B cell (primary cell): ENCODE data around the gene IMP3. TPM values are rescaled to one million over a fixed set of nuclear protein-coding genes. Genes with fewer than 3 reads are reported as not detected.

ENCODE experiments used
- ATAC-seq: fragments of 200-7000 bp; cut with Tn5 transposase; one replicate; pipeline ENCODE4 v1.10.0; 2021; ENCODE audit warnings: low read depth, mild to moderate bottlenecking, moderate number of reproducible peaks, moderate library complexity
- CTCF ChIA-PET: fragments of 350-600 bp; sonication (Branson Sonifier 250); formaldehyde crosslinking; loops from one replicate; lab custom pipeline; 2021; ENCODE audit warnings: antibody characterized with exemption, inconsistent platforms; lab: Charles Lee
- POLR2A ChIA-PET: fragments of 350-600 bp; sonication (Branson Sonifier 250); formaldehyde crosslinking; loops from one replicate; lab custom pipeline; 2021; ENCODE audit warnings: antibody characterized with exemption; lab: Charles Lee
- DNase-seq: peaks from one replicate; pipeline ENCODE4 v3.0.0; 2013
- H2AFZ ChIP-seq: 2 replicates; pipeline ENCODE4 v1.6.1; 2012; ENCODE audit warnings: mild to moderate bottlenecking, low read depth, low read length; ENCODE audit not compliant: insufficient read depth, poor library complexity, severe bottlenecking
- H3K27ac ChIP-seq, 2 donors: 1 replicate in 1 of 2; 2 replicates in 1 of 2; pipeline ENCODE4 v1.5.1; 2012 to 2013; ENCODE audit warnings: low read length in 2 of 2, mild to moderate bottlenecking in 2 of 2, moderate library complexity in 1 of 2
- H3K27me3 ChIP-seq, 4 experiments: fragments of 200-600 bp in 1 of 4; sonication (generic) in 1 of 4; replicated peaks in 1 of 4; 1 replicate in 2 of 4; 2 replicates in 2 of 4; pipeline versions ENCODE4 v1.6.1 to v1.7.0; 2013 to 2016; ENCODE audit warnings: low read length in 3 of 4, mild to moderate bottlenecking in 2 of 4, mixed read lengths in 1 of 4, moderate library complexity in 1 of 4; ENCODE audit not compliant: insufficient read depth in 4 of 4, control insufficient read depth in 3 of 4; ENCODE audit errors: control extremely low read depth in 1 of 4
- H3K36me3 ChIP-seq, 2 experiments: replicated peaks in 1 of 2; 1 replicate in 1 of 2; 2 replicates in 1 of 2; pipeline versions ENCODE4 v1.6.1 to v1.7.1; 2013; ENCODE audit warnings: low read length in 1 of 2; ENCODE audit not compliant: insufficient read depth in 2 of 2, control insufficient read depth in 1 of 2; ENCODE audit errors: control extremely low read depth in 1 of 2, extremely low read depth in 1 of 2
- H3K4me1 ChIP-seq, 2 donors: fragments of 200-600 bp in 1 of 2; sonication (generic) in 1 of 2; 1 replicate in 1 of 2; 2 replicates in 1 of 2; pipeline versions ENCODE4 v1.5.1 to v1.6.1; 2013 to 2017; ENCODE audit warnings: low read length in 2 of 2; ENCODE audit not compliant: control insufficient read depth in 2 of 2, insufficient read depth in 2 of 2
- H3K4me2 ChIP-seq: replicated peaks from 2 replicates; pipeline ENCODE3; 2012; ENCODE audit warnings: mild to moderate bottlenecking, low read depth, low read length; ENCODE audit not compliant: poor library complexity, severe bottlenecking
- H3K4me3 ChIP-seq, 5 experiments: fragments of 200-600 bp in 1 of 5; sonication (generic) in 1 of 5; 1 replicate in 3 of 5; 2 replicates in 2 of 5; pipeline versions ENCODE4 v1.5.1 to v1.7.0; 2011 to 2016; ENCODE audit warnings: low read length in 4 of 5, mild to moderate bottlenecking in 4 of 5, low read depth in 2 of 5, control low read depth in 1 of 5, moderate library complexity in 1 of 5; ENCODE audit not compliant: insufficient read depth in 1 of 5; ENCODE audit errors: control extremely low read depth in 1 of 5, extremely low read depth in 1 of 5
- H3K79me2 ChIP-seq: fragments of 200-600 bp; sonication (generic); one replicate; pipeline ENCODE4 v1.6.0; 2016; ENCODE audit warnings: low read length; ENCODE audit not compliant: control insufficient read depth, insufficient read depth
- H3K9ac ChIP-seq: fragments of 200-600 bp; sonication (generic); 2 replicates; pipeline ENCODE4 v1.6.1; 2017; ENCODE audit warnings: mild to moderate bottlenecking, low read length, moderate library complexity
- H3K9me3 ChIP-seq, 3 donors: one replicate each; pipeline versions ENCODE4 v1.6.1 to v1.7.1; 2013; ENCODE audit warnings: low read length in 2 of 3; ENCODE audit not compliant: control insufficient read depth in 2 of 3, insufficient read depth in 1 of 3; ENCODE audit errors: control extremely low read depth in 1 of 3
- H4K20me1 ChIP-seq: 2 replicates; pipeline ENCODE4 v1.6.0; 2012; ENCODE audit warnings: mild to moderate bottlenecking, low read length; ENCODE audit not compliant: insufficient read depth, control insufficient read depth, poor library complexity, severe bottlenecking
- H3K27ac Mint-ChIP-seq: one replicate; pipeline ENCODE4 v1.8.0; 2021; ENCODE audit warnings: mixed read lengths
- H3K27me3 Mint-ChIP-seq: one replicate; pipeline ENCODE4 v1.8.0; 2021; ENCODE audit warnings: mixed read lengths
- H3K4me1 Mint-ChIP-seq: one replicate; pipeline ENCODE4 v1.8.0; 2021; ENCODE audit warnings: mixed read lengths
- H3K4me3 Mint-ChIP-seq: one replicate; pipeline ENCODE4 v1.8.0; 2021; ENCODE audit warnings: mixed read lengths
- H3K9me3 Mint-ChIP-seq: one replicate; pipeline ENCODE4 v1.8.0; 2022; ENCODE audit warnings: mixed read lengths; ENCODE audit not compliant: insufficient read depth
- CTCF ChIP-seq: fragments of 200-600 bp; IDR thresholded peaks from one replicate; pipeline ENCODE4 v1.8.0; 2022; ENCODE audit warnings: antibody characterized with exemption, mild to moderate bottlenecking
- EZH2 ChIP-seq: IDR thresholded peaks from 2 replicates; pipeline ENCODE4 v1.6.1; 2012; ENCODE audit warnings: borderline replicate concordance, low read depth, mild to moderate bottlenecking, moderate library complexity, low read length; ENCODE audit not compliant: insufficient read depth, poor library complexity, severe bottlenecking
- WGBS: methylation state at CpG from one replicate; pipeline ENCODE4 v1.1.5; 2013; ENCODE audit warnings: missing lambda C conversion rate; ENCODE audit not compliant: insufficient coverage; 5-methylcytosine and 5-hydroxymethylcytosine counted together
- intact Hi-C: fragments of 100-400 bp; cut with micrococcal nuclease; formaldehyde crosslinking; loops from one replicate; pipeline ENCODE4 v1.10.0; 2022
- polyA plus RNA-seq: library from polyadenylated mRNA; depleted of rRNA; stranded (reverse); fragments of >200 nt; gene quantifications from 2 replicates; pipeline ENCODE4 v1.2.3, GENCODE V29; 2012
- total RNA-seq, 2 donors: library from RNA; stranded (reverse); fragments of 120-200 nt in 1 of 2; gene quantifications; 1 replicate in 1 of 2; 2 replicates in 1 of 2; pipeline versions ENCODE4 v1.2.3 to v1.2.4, GENCODE V29; 2013 to 2022

Gene IMP3
- total and polyA plus RNA-seq, 2 donors (not counting 1 experiment from before 2014, with no cell fraction given): 60.8 to 85.1 TPM

- H2AFZ ChIP-seq: no peak overlapping the region
- no peak overlapping the region for H3K4me3 Mint-ChIP-seq
- CTCF ChIA-PET: no interaction called here
Measured at GRCh38 chr15:75663931-75664421, 24.0 kb upstream of the IMP3 start.

More at GRCh38 chr15:75663931-75664421, 24.0 kb upstream of the IMP3 start:
- ATAC-seq (no peak), DNase-seq (no peak)
- H3K9me3 ChIP-seq: no peaks in the 10 kb centered on the region
- H3K79me2 ChIP-seq: no peaks in the 10 kb centered on the region
- H4K20me1 ChIP-seq: no peaks in the 10 kb centered on the region
- Mint-ChIP-seq H3K4me1 (no peaks in the 10 kb centered on the region), H3K9me3 (no peaks in the 10 kb centered on the region), H3K27ac (no peak overlapping the region), H3K27me3 (peaks cover 2% of the 10 kb centered on the region)
- H3K4me1 ChIP-seq: no peaks in the 10 kb centered on the region
- WGBS: 91% methylated on average over 11 of the region's 11 CpGs
- POLR2A ChIA-PET: no interaction called here
- H3K4me2 ChIP-seq: no peak overlapping the region
- intact Hi-C loops: no loop called here
- no peak overlapping the region for H3K9ac ChIP-seq
- no peaks in the 10 kb centered on the region for H3K27me3 ChIP-seq
- no peak overlapping the region for H3K27ac ChIP-seq
- TF ChIP-seq CTCF: no peak
- TF ChIP-seq EZH2: no peak
- H3K36me3 ChIP-seq: no peaks in the 10 kb centered on the region
- H3K4me3 ChIP-seq: no peak overlapping the region
